Activated CD4-positive, alpha-beta T cell treated with anti-CD3 and anti-CD28 coated beads for 36 hours (primary cell): ENCODE measurements around the gene ELOA. TPM values are rescaled to one million over a fixed set of nuclear protein-coding genes. Genes with fewer than 3 reads are reported as not detected.

Experiments used
- ATAC-seq: fragments of 200-7000 bp; cut with Tn5 transposase; one replicate; pipeline ENCODE4 v1.10.0; 2021; ENCODE audit warnings: mild to moderate bottlenecking, moderate library complexity
- CTCF ChIA-PET: fragments of 350-600 bp; sonication (Branson Sonifier 250); formaldehyde crosslinking; loops from one replicate; lab custom pipeline; 2021; ENCODE audit warnings: antibody characterized with exemption; lab: Charles Lee
- POLR2A ChIA-PET: fragments of 350-600 bp; sonication (Branson Sonifier 250); formaldehyde crosslinking; loops from one replicate; lab custom pipeline; 2021; ENCODE audit warnings: antibody characterized with exemption, inconsistent platforms; lab: Charles Lee
- DNase-seq: peaks from one replicate; pipeline ENCODE4 v3.0.0-alpha.2; 2020
- H3K27ac Mint-ChIP-seq: one replicate; pipeline ENCODE4 v1.8.0; 2021; ENCODE audit warnings: mixed read lengths
- H3K27me3 Mint-ChIP-seq: one replicate; pipeline ENCODE4 v1.8.0; 2021; ENCODE audit warnings: mixed read lengths
- H3K36me3 Mint-ChIP-seq: one replicate; pipeline ENCODE4 v1.8.0; 2021; ENCODE audit warnings: low read depth, mixed read lengths
- H3K4me1 Mint-ChIP-seq: one replicate; pipeline ENCODE4 v1.8.0; 2021; ENCODE audit warnings: mixed read lengths
- H3K4me3 Mint-ChIP-seq: one replicate; pipeline ENCODE4 v1.8.0; 2021; ENCODE audit warnings: mild to moderate bottlenecking, moderate library complexity, mixed read lengths
- H3K9me3 Mint-ChIP-seq: one replicate; pipeline ENCODE4 v1.8.0; 2021; ENCODE audit warnings: low read depth, mixed read lengths
- intact Hi-C, 2 experiments: fragments of 100-400 bp; cut with DNase I in 1 of 2; cut with micrococcal nuclease in 1 of 2; formaldehyde crosslinking; loops; one replicate each; pipeline versions ENCODE4 v1.14.2 to v1.15.1; 2022 to 2024; cut with DNase I, micrococcal nuclease
- total RNA-seq, 2 experiments: library from RNA; stranded (reverse); gene quantifications; one replicate each; pipeline ENCODE4 v1.2.3, GENCODE V29; 2021

The ELOA gene
- total RNA-seq, 2 experiments from 2014 or later: 34.5 to 38.6 TPM

GRCh38 chr1:23701996-23702395 is 41.3 kb upstream of the ELOA start:
- POLR2A ChIA-PET: no interaction called here

DNA sequence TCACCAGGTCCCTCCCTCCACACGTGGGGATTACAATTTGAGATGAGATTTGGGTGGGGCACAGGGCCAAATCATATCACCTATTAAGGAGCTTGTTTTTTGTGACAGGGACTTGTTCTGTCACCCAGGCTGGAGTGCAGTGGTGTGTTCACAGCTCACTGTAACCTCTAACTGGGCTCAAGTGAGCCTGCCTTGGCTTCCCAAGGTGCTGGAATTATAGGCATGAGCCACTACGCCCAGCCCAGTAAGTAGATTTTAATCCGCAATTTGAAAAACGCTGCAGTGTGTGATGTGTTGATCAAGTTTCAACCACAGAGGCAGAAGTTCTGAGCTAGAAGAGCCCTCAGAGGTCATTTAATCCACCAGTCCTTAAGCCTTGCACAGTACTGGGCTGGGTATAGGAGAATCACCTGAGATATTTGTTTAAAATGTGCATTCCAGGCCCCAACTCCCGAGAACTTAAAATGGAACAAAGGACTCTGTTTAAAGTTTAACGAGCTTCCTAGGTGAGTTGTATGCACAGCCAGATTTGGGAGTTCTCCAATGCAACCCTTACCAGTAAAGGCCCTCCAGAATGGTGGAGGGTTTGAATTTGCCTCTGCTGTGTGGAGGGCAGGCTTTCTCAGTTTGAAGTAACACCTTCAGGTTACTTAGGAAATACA is 38.3 kb upstream of the ELOA start:
- H3K27ac Mint-ChIP-seq: no peak overlapping the region
- DNase-seq: no peak
- H3K36me3 Mint-ChIP-seq: peaks cover 41% of the 10 kb centered on the region
- no peak for ATAC-seq
- ChIA-PET CTCF (interaction anchor here (0.9 kb wide), 1 partner anchor 13 kb away, joined by 3 read pairs; the partner anchor contains the start of gene RPL11), POLR2A (interaction anchor here (0.6 kb wide), 1 partner anchor 32 kb away, joined by 4 read pairs; no protein-coding TSS in a partner anchor)
- no peaks in the 10 kb centered on the region for H3K9me3 Mint-ChIP-seq
- H3K4me1 Mint-ChIP-seq: peaks cover 16% of the 10 kb centered on the region
- no peak overlapping the region for H3K4me3 Mint-ChIP-seq
- H3K27me3 Mint-ChIP-seq: no peaks in the 10 kb centered on the region
- intact Hi-C loops: no loop called here

More at GRCh38 chr1:23701996-23702395, 41.3 kb upstream of the ELOA start:
- no peak for DNase-seq
- no peak for ATAC-seq
- Mint-ChIP-seq H3K27ac (no peak overlapping the region), H3K27me3 (no peaks in the 10 kb centered on the region), H3K36me3 (peaks cover 59% of the 10 kb centered on the region), H3K4me1 (peaks cover 30% of the 10 kb centered on the region), H3K4me3 (no peak overlapping the region), H3K9me3 (no peaks in the 10 kb centered on the region)
- CTCF ChIA-PET: interaction anchor here (0.7 to 1.2 kb wide), 5 partner anchors 9 to 64 kb away, joined by 3 to 5 read pairs (median 4); partner anchors contain the start of gene RPL11
- intact Hi-C loops: no loop called here

DNA sequence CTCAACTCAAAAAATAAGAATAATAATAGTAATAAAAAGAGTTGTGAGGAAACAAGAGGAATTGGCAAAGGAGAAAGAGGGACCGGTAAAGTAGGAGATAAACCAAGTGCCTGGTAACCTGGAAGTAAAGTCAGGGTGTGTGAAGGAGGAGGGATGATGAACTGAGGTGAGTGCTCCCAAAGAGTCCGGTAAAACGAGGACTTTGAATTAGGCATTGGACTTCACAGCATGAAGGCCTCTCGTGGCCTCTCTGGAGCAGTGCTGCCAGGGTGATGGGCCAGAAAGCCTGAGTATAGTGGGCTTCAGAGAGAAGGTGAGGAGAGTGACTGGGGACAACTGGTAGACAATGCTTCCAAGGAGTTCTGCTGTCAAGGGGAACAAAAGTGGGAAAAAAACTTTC is 34.0 kb upstream of the ELOA start:
- Mint-ChIP-seq H3K9me3 (no peaks in the 10 kb centered on the region), H3K36me3 (peaks cover 15% of the 10 kb centered on the region), H3K27me3 (no peaks in the 10 kb centered on the region), H3K4me3 (no peak overlapping the region), H3K27ac (peak overlapping the region; percentile 38), H3K4me1 (peaks cover 14% of the 10 kb centered on the region)
- intact Hi-C loops: no loop called here
- no peak for DNase-seq
- ATAC-seq: no peak
- CTCF ChIA-PET: no interaction called here
- POLR2A ChIA-PET: no interaction called here

GRCh38 chr1:23718482-23718881 is 24.8 kb upstream of the ELOA start:
- intact Hi-C loops: no loop called here
- H3K9me3 Mint-ChIP-seq: no peaks in the 10 kb centered on the region
- POLR2A ChIA-PET: no interaction called here
- H3K27ac Mint-ChIP-seq: no peak overlapping the region
- DNase-seq (no peak), ATAC-seq (no peak)
- CTCF ChIA-PET: interaction anchor here (0.6 kb wide), 2 partner anchors 81 to 301 kb away, joined by 3 read pairs; no protein-coding TSS in a partner anchor
- no peak overlapping the region for H3K4me3 Mint-ChIP-seq
- H3K4me1 Mint-ChIP-seq: peaks cover 24% of the 10 kb centered on the region
- no peaks in the 10 kb centered on the region for H3K36me3 Mint-ChIP-seq
- no peaks in the 10 kb centered on the region for H3K27me3 Mint-ChIP-seq

- no peak for ATAC-seq
- intact Hi-C loops: no loop called here
- Mint-ChIP-seq H3K36me3 (no peaks in the 10 kb centered on the region), H3K27me3 (no peaks in the 10 kb centered on the region), H3K4me1 (peaks cover 24% of the 10 kb centered on the region), H3K27ac (no peak overlapping the region), H3K4me3 (no peak overlapping the region), H3K9me3 (no peaks in the 10 kb centered on the region)
- DNase-seq: no peak
- POLR2A ChIA-PET: no interaction called here
- CTCF ChIA-PET: interaction anchor here (0.7 to 1.3 kb wide), 3 partner anchors 12 to 174 kb away, joined by 3 to 4 read pairs (median 3); no protein-coding TSS in a partner anchor
These were observed 24.0 kb upstream of the ELOA start for GRCh38 chr1:23719162-23719820.

GRCh38 chr1:23720256-23720995 is 22.8 kb upstream of the ELOA start:
- Mint-ChIP-seq H3K4me1 (peaks cover 24% of the 10 kb centered on the region), H3K9me3 (no peaks in the 10 kb centered on the region), H3K36me3 (no peaks in the 10 kb centered on the region), H3K27ac (peak overlapping the region; percentile 67), H3K4me3 (no peak overlapping the region), H3K27me3 (no peaks in the 10 kb centered on the region)
- ChIA-PET CTCF (interaction anchor here (0.7 to 1.3 kb wide), 3 partner anchors 11 to 47 kb away, joined by 3 to 4 read pairs (median 4); no protein-coding TSS in a partner anchor), POLR2A (no interaction called here)
- intact Hi-C loops: no loop called here
- DNase-seq (peak; percentile 52), ATAC-seq (peak; percentile 82)

- no peak overlapping the region for H3K4me3 Mint-ChIP-seq
- ChIA-PET CTCF (interaction anchor here (0.6 to 0.7 kb wide), 2 partner anchors 14 to 20 kb away, joined by 3 read pairs; no protein-coding TSS in a partner anchor), POLR2A (no interaction called here)
- ATAC-seq: no peak
- H3K36me3 Mint-ChIP-seq: no peaks in the 10 kb centered on the region
- no peak for DNase-seq
- no peak overlapping the region for H3K27ac Mint-ChIP-seq
- no peaks in the 10 kb centered on the region for H3K27me3 Mint-ChIP-seq
- intact Hi-C loops: no loop called here
- no peaks in the 10 kb centered on the region for H3K9me3 Mint-ChIP-seq
- H3K4me1 Mint-ChIP-seq: peaks cover 24% of the 10 kb centered on the region
These were observed 20.6 kb upstream of the ELOA start for GRCh38 chr1:23722652-23723051.

DNA sequence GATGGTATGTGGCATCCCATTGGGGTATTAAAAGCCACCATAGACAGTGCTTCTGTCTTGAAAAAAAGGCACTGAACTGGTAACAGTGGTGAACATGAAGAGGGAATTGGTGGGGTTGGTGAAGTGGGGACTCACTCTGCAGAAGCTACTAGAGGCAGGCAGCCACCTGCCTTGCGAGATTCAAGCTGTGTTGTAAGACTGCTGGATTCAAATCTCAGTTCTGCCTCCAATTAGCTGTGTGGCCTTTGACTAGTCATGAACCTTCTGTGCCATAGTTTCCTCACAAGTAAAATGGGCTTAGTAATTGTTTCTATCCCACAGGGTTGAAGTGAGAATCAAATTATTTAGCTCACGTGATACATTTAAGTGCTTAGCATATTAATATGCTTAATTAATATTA is 16.6 kb upstream of the ELOA start:
- Mint-ChIP-seq H3K27ac (no peak overlapping the region), H3K27me3 (no peaks in the 10 kb centered on the region), H3K9me3 (no peaks in the 10 kb centered on the region), H3K36me3 (no peaks in the 10 kb centered on the region), H3K4me3 (no peak overlapping the region), H3K4me1 (peaks cover 8% of the 10 kb centered on the region)
- DNase-seq: no peak
- no peak for ATAC-seq
- POLR2A ChIA-PET: no interaction called here
- intact Hi-C loops: no loop called here
- CTCF ChIA-PET: no interaction called here

DNA sequence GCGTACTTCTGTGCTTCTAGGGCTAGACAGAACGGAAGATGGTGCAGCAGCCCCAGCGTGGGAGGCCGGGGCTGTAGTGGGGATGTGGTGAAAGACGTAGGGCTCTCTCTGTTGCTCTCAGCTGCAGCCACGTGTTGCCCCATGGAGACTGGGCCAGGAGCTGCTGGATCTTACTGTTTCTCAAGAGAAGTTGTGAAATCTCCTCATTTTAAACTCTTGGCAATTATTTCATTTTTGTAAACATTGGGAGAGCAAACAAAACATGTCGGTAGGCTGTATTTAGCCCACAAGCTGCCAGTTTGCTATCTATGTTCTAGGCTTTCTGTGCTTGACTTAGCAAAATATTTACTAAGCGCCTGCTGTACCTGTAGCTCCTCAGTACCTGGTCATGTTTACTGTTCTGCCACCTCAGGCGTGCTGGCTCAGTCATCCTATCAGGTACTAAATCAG is 15.9 kb upstream of the ELOA start:
- CTCF ChIA-PET: no interaction called here
- intact Hi-C loops: no loop called here
- H3K36me3 Mint-ChIP-seq: no peaks in the 10 kb centered on the region

GRCh38 chr1:23732363-23733224 is 10.7 kb upstream of the ELOA start:
- H3K36me3 Mint-ChIP-seq: peaks cover 1% of the 10 kb centered on the region
- intact Hi-C loops: no loop called here
- no peaks in the 10 kb centered on the region for H3K9me3 Mint-ChIP-seq
- no peak overlapping the region for H3K27ac Mint-ChIP-seq
- ATAC-seq (no peak), DNase-seq (no peak)
- ChIA-PET POLR2A (interaction anchor here (0.6 kb wide), 1 partner anchor 61 kb away, joined by 3 read pairs; no protein-coding TSS in a partner anchor), CTCF (interaction anchor here (0.8 to 1.3 kb wide), 2 partner anchors 13 to 69 kb away, joined by 3 read pairs; no protein-coding TSS in a partner anchor)
- no peak overlapping the region for H3K4me3 Mint-ChIP-seq
- peaks cover 19% of the 10 kb centered on the region for H3K4me1 Mint-ChIP-seq
- no peaks in the 10 kb centered on the region for H3K27me3 Mint-ChIP-seq

More for the DNA sequence above, 15.9 kb upstream of the ELOA start:
- no peaks in the 10 kb centered on the region for H3K27me3 Mint-ChIP-seq
- DNase-seq (no peak), ATAC-seq (no peak)
- peaks cover 8% of the 10 kb centered on the region for H3K4me1 Mint-ChIP-seq
- H3K27ac Mint-ChIP-seq: no peak overlapping the region
- H3K9me3 Mint-ChIP-seq: no peaks in the 10 kb centered on the region
- no peak overlapping the region for H3K4me3 Mint-ChIP-seq
- POLR2A ChIA-PET: no interaction called here
